CD1c-positive myeloid dendritic cell (primary cell): ENCODE measurements around the gene PIK3CD.

Experiments
- DNase-seq: peaks from one replicate; pipeline ENCODE4 v3.0.0-alpha.2; 2016; ENCODE audit errors: extremely low spot score

PIK3CD gene

GRCh38 chr1:9767964-9768668 is 116.6 kb downstream of the PIK3CD start:
- no peak for DNase-seq

- no peak for DNase-seq
Measured at GRCh38 chr1:9768983-9769382, 117.5 kb downstream of the PIK3CD start.

DNA sequence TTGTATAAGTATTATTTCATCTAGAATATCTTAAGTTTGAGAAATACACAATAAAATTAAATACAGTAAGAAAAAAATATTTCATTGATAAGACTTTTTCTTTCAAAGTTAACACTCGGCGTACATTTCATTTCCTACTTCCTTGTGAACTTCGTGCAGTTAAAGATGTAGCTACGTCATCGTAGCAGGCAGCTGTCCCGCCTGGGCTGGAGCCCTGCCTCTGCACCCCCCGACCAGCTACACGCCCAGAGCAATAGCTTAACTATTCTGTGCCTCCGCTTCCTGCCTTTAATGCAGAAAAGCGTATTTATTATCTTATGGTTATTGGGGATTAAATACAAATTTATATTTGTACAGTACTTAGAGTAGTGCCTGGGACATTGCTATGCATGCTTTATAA is 118.8 kb downstream of the PIK3CD start:
- no peak for DNase-seq

- no peak for DNase-seq
Measured at GRCh38 chr1:9774712-9775679, 123.5 kb downstream of the PIK3CD start.

DNA sequence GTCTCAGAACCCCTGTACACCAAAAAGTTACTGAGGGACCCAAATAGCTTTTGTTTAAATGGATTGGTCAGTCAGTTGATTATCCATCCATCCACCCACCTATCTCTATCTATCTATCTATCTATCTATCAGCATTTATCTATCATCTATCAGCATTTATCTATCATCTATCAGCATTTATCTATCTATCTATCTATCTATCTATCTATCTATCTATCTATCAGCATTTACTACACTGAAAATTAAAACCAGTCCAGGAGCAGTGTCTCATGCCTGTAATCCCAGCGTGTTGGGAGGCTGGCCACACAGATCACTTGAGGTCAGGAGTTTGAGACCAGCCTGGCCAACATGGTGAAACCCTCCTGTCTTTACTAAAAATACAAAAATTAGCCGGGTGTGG is 125.2 kb downstream of the PIK3CD start:
- no peak for DNase-seq
